Panc1 (cell line): ENCODE measurements around the gene HOXA9. TPM values are rescaled to one million over a fixed set of nuclear protein-coding genes. Genes with fewer than 3 reads are reported as not detected.

Experiments used
- ATAC-seq: fragments of 200-7000 bp; cut with Tn5 transposase; 2 replicates; pipeline ENCODE4 v1.9.1; 2020; ENCODE audit warnings: mild to moderate bottlenecking, moderate library complexity
- BruUV-seq: library from RNA; stranded (reverse); fragments of 400-500 nt; replicated peaks from 2 replicates; lab custom pipeline; 2021; lab: Mats Ljungman, UMichigan
- CTCF ChIA-PET: fragments of 300-600 bp; sonication (Branson Sonifier 250); formaldehyde crosslinking; loops from one replicate; lab custom pipeline; 2022; ENCODE audit warnings: antibody characterized with exemption; lab: Charles Lee
- POLR2A ChIA-PET: fragments of 300-600 bp; sonication (Branson Sonifier 250); formaldehyde crosslinking; loops from one replicate; lab custom pipeline; 2022; ENCODE audit warnings: antibody characterized with exemption; lab: Charles Lee
- DNase-seq: peaks from one replicate; pipeline ENCODE4 v3.0.0-alpha.2; 2010; ENCODE audit warnings: low read depth, low spot score
- H3K27ac ChIP-seq: 2 replicates; pipeline ENCODE4 v1.5.1; 2011; ENCODE audit warnings: mild to moderate bottlenecking, low read length, inconsistent platforms
- H3K27me3 ChIP-seq: fragments of 200-500 bp; sonication (Bioruptor generic); 2 replicates; pipeline ENCODE4 v1.6.0; 2014; ENCODE audit warnings: low read length, inconsistent platforms; ENCODE audit not compliant: control insufficient read depth, insufficient read depth
- H3K36me3 ChIP-seq: fragments of 200-500 bp; sonication (Bioruptor generic); 2 replicates; pipeline ENCODE4 v1.5.1; 2014; ENCODE audit warnings: inconsistent platforms, mild to moderate bottlenecking, low read length, moderate library complexity; ENCODE audit not compliant: control insufficient read depth, insufficient read depth
- H3K4me1 ChIP-seq: 2 replicates; pipeline ENCODE4 v1.5.1; 2011; ENCODE audit warnings: inconsistent platforms, mild to moderate bottlenecking, low read length, moderate library complexity; ENCODE audit not compliant: control insufficient read depth, insufficient read depth
- H3K4me3 ChIP-seq, 2 experiments: 2 replicates each; pipeline ENCODE4 v1.5.1; 2011 to 2012; ENCODE audit warnings: low read depth in 2 of 2, low read length in 2 of 2, mild to moderate bottlenecking in 2 of 2, inconsistent platforms in 1 of 2, moderate library complexity in 1 of 2
- H3K9me3 ChIP-seq: fragments of 200-500 bp; sonication (Bioruptor generic); 2 replicates; pipeline ENCODE4 v1.5.1; 2014; ENCODE audit warnings: low read depth, mild to moderate bottlenecking, inconsistent platforms, low read length, moderate library complexity; ENCODE audit not compliant: control insufficient read depth, insufficient read depth
- CTCF ChIP-seq: fragments of 450-650 bp; IDR thresholded peaks from 2 replicates; pipeline ENCODE4 v1.5.1; 2017; ENCODE audit warnings: mild to moderate bottlenecking
- POLR2AphosphoS5 ChIP-seq: IDR thresholded peaks from 2 replicates; pipeline ENCODE4 v1.6.1; 2012; ENCODE audit warnings: mild to moderate bottlenecking, low read depth, low read length, moderate library complexity
- REST ChIP-seq, 2 experiments: IDR thresholded peaks; 2 replicates each; pipeline ENCODE4 v1.6.1; 2011 to 2012; ENCODE audit warnings: low read depth in 2 of 2, control low read depth in 1 of 2, low read length in 1 of 2, mild to moderate bottlenecking in 1 of 2, moderate library complexity in 1 of 2; ENCODE audit not compliant: insufficient read depth in 1 of 2
- SIN3A ChIP-seq: IDR thresholded peaks from 2 replicates; pipeline ENCODE4 v1.6.1; 2012; ENCODE audit warnings: low read depth, mild to moderate bottlenecking, low read length, moderate library complexity, borderline replicate concordance; ENCODE audit not compliant: insufficient read depth
- TCF7L2 ChIP-seq: IDR thresholded peaks from 2 replicates; pipeline ENCODE4 v1.6.1; 2011; ENCODE audit warnings: mild to moderate bottlenecking, low read depth, low read length, inconsistent platforms
- in situ Hi-C: cut with HindIII; loops from 2 replicates; pipeline ENCODE4 v1.10.0; 2016; ENCODE audit warnings: low sequenced_read_pairs, low pct_unique_long_range_greater_than_20kb
- intact Hi-C: fragments of 100-400 bp; cut with micrococcal nuclease; formaldehyde crosslinking; loops from one replicate; pipeline ENCODE4 v1.10.0; 2022; ENCODE audit not compliant: unreplicated experiment
- total RNA-seq: library from RNA; stranded (reverse); gene quantifications from one replicate; pipeline ENCODE4 v1.2.1, GENCODE V29; 2021; ENCODE audit not compliant: unreplicated experiment

Gene HOXA9
- total RNA-seq, 1 experiment from 2014 or later, result not detected

GRCh38 chr7:27160546-27161213, 4.7 kb downstream of the HOXA9 start:
- peak overlapping the region; percentile 71 to 80 for H3K4me3 ChIP-seq
- BruUV-seq, result no TSS peak
- H3K4me1 ChIP-seq, result no peaks in the 10 kb centered on the region
- peak; percentile 87 for ATAC-seq
- in situ Hi-C loops, result no loop called here
- POLR2A ChIA-PET, result interaction anchor here (0.6 kb wide), 1 partner anchor 61 kb away, joined by 4 read pairs; no protein-coding TSS in a partner anchor
- H3K27me3 ChIP-seq, result no peaks in the 10 kb centered on the region
- H3K36me3 ChIP-seq, result no peaks in the 10 kb centered on the region; the same call in 1 of the 2 replicates
- H3K27ac ChIP-seq, result peak overlapping the region; percentile 81
- CTCF ChIA-PET, result interaction anchor here (0.5 to 2.5 kb wide), 12 partner anchors 11 to 1268 kb away, joined by 3 to 24 read pairs (median 5); no protein-coding TSS in a partner anchor
- intact Hi-C loops, result loop anchor here (2.0 to 5.0 kb wide), 2 partner anchors 478 to 783 kb away; no protein-coding TSS in a partner anchor
- TF ChIP-seq SIN3A (peak; percentile 45; the same call in 1 of the 2 replicates), REST (IDR thresholded peaks at IDR 0.05; ENCODE audit: insufficient read depth in 1 of 2, low read depth in 2 of 2, low read length in 1 of 2) (no peak), CTCF (peak; percentile 100)
- H3K9me3 ChIP-seq, result no peaks in the 10 kb centered on the region
- no peak for DNase-seq

- Histone ChIP-seq H3K27ac (peak overlapping the region; percentile 81), H3K27me3 (no peaks in the 10 kb centered on the region), H3K4me3 (peak overlapping the region; percentile 71 to 80), H3K9me3 (no peaks in the 10 kb centered on the region), H3K36me3 (no peaks in the 10 kb centered on the region; the same call in 1 of the 2 replicates), H3K4me1 (no peaks in the 10 kb centered on the region)
- no TSS peak for BruUV-seq
- ChIA-PET CTCF (interaction anchor here (0.5 to 2.5 kb wide), 6 partner anchors 10 to 837 kb away, joined by 3 to 24 read pairs (median 4); no protein-coding TSS in a partner anchor), POLR2A (interaction anchor here (0.6 kb wide), 1 partner anchor 168 kb away, joined by 5 read pairs; no protein-coding TSS in a partner anchor)
- peak; percentile 2 for ATAC-seq
- DNase-seq, result no peak
- intact Hi-C loops (loop anchor here (2.0 to 5.0 kb wide), 2 partner anchors 477 to 783 kb away; no protein-coding TSS in a partner anchor), in situ Hi-C loops (no loop called here)
- TF ChIP-seq TCF7L2 (no peak), CTCF (no peak), SIN3A (no peak), REST (IDR thresholded peaks at IDR 0.05; ENCODE audit: insufficient read depth in 1 of 2, low read depth in 2 of 2, low read length in 1 of 2) (no peak), POLR2AphosphoS5 (no peak)
These were observed 5.2 kb downstream of the HOXA9 start for GRCh38 chr7:27160145-27160545.
